ENCODE results near the gene GANAB. TPM values are rescaled to one million over a fixed set of nuclear protein-coding genes. Genes with fewer than 3 reads are reported as not detected.

GANAB gene
- total RNA-seq, 4 donors from 2014 or later = 72.0 to 118 (median 91.4) TPM

DNA sequence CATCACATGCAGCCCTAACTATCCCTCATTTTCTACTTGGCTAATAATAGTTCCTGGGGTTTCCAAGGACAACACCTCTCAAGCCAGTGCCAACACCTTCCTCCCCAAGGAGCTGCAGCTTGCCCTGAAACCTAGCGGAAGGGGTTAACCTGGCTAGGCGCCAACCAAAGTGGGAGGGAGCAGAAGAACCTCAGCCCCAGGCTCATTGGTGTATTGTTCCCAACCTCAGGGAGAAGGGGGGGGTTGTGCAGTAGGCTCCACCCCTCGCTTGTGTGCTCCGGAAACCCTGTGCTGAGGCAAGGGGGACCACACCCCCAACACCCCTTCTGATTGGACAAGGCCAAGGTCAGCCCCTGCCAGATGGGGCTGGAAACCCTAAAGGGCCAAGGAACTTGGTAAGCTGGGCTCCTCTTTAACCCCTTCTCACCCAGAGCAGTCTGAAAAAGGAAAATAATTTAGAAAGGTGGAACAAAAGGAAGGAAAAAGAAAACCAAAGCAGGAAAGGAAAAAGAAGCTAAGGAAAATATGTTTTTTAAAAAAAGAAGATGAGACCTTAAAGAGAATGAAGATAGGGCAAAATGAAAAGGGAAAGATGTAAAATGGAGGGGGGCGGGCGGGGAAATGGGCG is 47.2 kb downstream of the GANAB start:
- no peak overlapping the region for H3K4me3 ChIP-seq (ENCODE audit: low read depth, poor library complexity, severe bottlenecking)
- peak; percentile 96 to 99 for DNase-seq (ENCODE audit: low spot score in 2 of 2)
- WGBS, 2 donors = 20 to 21% methylated on average over 7 of the region's 7 CpGs
- intact Hi-C loops (cut with DNase I; ENCODE audit: low total_unique reads) = loop anchor here (10.0 kb wide), 1 partner anchor 96 kb away; no protein-coding TSS in a partner anchor
- no peak for TF ChIP-seq POLR2A (IDR thresholded peaks at IDR 0.05)
- TF ChIP-seq, protein P1, sequence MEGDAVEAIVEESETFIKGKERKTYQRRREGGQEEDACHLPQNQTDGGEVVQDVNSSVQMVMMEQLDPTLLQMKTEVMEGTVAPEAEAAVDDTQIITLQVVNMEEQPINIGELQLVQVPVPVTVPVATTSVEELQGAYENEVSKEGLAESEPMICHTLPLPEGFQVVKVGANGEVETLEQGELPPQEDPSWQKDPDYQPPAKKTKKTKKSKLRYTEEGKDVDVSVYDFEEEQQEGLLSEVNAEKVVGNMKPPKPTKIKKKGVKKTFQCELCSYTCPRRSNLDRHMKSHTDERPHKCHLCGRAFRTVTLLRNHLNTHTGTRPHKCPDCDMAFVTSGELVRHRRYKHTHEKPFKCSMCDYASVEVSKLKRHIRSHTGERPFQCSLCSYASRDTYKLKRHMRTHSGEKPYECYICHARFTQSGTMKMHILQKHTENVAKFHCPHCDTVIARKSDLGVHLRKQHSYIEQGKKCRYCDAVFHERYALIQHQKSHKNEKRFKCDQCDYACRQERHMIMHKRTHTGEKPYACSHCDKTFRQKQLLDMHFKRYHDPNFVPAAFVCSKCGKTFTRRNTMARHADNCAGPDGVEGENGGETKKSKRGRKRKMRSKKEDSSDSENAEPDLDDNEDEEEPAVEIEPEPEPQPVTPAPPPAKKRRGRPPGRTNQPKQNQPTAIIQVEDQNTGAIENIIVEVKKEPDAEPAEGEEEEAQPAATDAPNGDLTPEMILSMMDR (IDR thresholded peaks at IDR 0.05) = no peak

DNA sequence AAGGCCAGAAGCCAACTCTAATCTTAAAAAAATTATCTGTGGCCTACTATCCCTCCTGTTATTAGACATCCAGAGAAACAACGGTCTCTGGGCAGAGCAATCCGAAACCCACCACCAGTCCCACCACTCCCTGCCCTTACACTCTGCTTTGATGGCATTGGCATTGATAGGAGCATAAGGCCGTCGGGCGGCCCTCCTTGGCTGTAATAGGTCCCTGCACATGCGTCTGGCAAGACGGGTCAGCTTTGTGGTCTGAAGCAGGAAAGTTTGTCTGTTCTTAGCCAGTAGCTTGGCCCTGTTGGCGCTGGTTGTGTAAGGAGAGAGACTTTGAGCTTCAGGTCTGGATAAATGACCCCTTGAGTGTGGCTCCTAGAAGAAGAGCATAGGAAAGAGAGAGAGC is 51.3 kb downstream of the GANAB start:
- WGBS, 2 donors = 81 to 90% methylated on average over 8 of the region's 8 CpGs
- TF ChIP-seq POLR2A (IDR thresholded peaks at IDR 0.05) = no peak
- TF ChIP-seq, protein P1 (IDR thresholded peaks at IDR 0.05) = no peak
- intact Hi-C loops (cut with DNase I; ENCODE audit: low total_unique reads) = loop anchor here (10.0 kb wide), 1 partner anchor 100 kb away; no protein-coding TSS in a partner anchor
- H3K4me3 ChIP-seq (ENCODE audit: low read depth, poor library complexity, severe bottlenecking) = no peak overlapping the region
- no peak for DNase-seq (ENCODE audit: low spot score in 2 of 2)

DNA sequence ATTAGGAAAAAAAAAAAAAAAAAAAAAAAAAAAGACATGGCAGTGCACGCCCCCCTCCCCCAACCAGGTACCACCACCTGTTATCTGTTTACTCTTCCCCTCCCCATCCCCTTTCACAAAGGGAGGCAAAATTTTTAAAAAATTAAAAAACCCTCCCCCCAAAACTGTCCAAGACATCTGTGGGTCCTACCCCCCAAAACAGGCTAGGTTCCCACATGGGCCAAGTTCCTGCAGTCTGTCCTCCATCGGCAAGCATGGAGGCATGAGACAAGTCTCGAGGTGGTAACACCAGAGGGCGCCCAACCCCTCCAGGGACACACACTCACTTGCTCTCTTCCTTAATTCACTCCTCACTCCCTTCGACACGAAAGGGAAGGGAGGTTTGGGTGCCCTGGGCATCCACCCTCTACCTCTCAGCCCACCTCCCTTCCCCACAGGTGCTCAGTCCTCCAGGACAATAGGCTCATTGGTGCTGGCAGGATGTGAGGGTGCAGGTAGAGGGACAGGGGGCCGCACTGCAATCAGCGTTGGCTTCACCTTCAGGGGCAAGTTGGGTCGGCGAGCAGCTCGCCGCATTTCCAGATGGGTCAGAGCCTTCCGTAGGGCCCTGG is 52.9 kb downstream of the GANAB start:
- peak; percentile 73 to 94 for DNase-seq (ENCODE audit: low spot score in 2 of 2)
- H3K4me3 ChIP-seq (ENCODE audit: low read depth, poor library complexity, severe bottlenecking) = no peak overlapping the region
- TF ChIP-seq, protein P1 (IDR thresholded peaks at IDR 0.05) = no peak
- no peak for TF ChIP-seq POLR2A (IDR thresholded peaks at IDR 0.05)
- intact Hi-C loops (cut with DNase I; ENCODE audit: low total_unique reads) = loop anchor here (10.0 kb wide), 1 partner anchor 101 kb away; no protein-coding TSS in a partner anchor
- 51 to 52% methylated on average over 13 of the region's 13 CpGs for WGBS, 2 donors

DNA sequence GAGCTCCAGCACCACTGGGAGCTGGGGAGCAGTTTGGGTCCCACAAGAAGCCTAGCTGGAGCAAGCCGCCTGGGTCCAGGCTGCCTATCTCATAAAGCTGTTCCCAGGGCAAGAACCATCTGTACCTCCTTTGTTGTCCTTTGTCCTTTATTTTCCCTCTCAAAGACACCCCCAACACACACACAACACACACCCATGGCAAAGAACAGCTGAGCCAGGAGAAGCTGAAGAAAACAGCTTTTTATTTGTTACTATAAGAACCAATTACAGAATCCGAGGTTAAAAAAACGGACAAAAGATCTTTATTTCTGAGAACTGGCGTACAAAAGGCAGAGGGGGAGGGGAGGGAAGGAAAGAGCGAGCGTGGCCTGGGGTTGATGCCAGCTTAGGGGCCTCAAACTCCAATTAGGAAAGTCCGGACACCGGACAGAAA is 53.4 kb downstream of the GANAB start:
- TF ChIP-seq, protein P1 (IDR thresholded peaks at IDR 0.05) = no peak
- no peak for TF ChIP-seq POLR2A (IDR thresholded peaks at IDR 0.05)
- H3K4me3 ChIP-seq (ENCODE audit: low read depth, poor library complexity, severe bottlenecking) = no peak overlapping the region
- 66 to 81% methylated on average over 8 of the region's 8 CpGs for WGBS, 2 donors
- intact Hi-C loops (cut with DNase I; ENCODE audit: low total_unique reads) = loop anchor here (10.0 kb wide), 1 partner anchor 102 kb away; no protein-coding TSS in a partner anchor
- DNase-seq (ENCODE audit: low spot score in 2 of 2) = no peak

DNA sequence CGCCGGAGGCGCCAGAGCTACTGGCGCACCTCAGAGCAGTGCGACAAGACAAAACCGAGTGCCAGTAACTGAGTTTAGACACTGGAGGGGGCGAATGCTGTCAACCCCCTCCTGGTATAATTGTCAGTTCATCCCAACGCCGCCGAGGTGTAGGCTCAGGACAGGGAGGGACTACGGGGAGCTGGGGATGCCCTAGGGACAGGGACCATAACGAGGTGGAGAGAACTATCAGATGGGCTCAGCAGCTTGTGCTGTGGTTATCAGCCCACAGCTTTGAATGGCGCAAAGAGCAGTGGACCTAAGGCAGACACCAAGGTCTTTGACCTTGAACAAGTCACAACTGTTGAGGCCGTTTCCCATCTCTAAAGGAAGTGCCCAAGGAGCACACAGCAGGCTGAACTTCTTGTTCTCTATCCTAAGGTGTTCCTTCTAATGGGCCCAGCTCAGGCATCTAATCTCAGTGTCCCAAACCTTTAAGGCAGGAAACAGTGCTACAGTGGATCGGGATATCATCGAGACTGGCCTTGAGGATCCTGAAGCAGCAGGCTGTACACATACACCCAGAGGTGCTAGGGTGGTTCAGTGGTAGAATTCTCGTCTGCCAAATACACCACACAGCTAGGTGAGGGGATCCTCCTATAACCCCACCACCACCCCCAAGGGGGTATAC is 54.1 kb downstream of the GANAB start:
- TF ChIP-seq POLR2A (IDR thresholded peaks at IDR 0.05) = no peak
- TF ChIP-seq, protein P1 (IDR thresholded peaks at IDR 0.05) = no peak
- H3K4me3 ChIP-seq (ENCODE audit: low read depth, poor library complexity, severe bottlenecking) = peak overlapping the region; percentile 17
- 11 to 14% methylated on average over 17 of the region's 17 CpGs for WGBS, 2 donors
- intact Hi-C loops (cut with DNase I; ENCODE audit: low total_unique reads) = loop anchor here (10.0 kb wide), 1 partner anchor 103 kb away; no protein-coding TSS in a partner anchor
- no peak for DNase-seq (ENCODE audit: low spot score in 2 of 2)
